Mesothelial cell of epicardium (in vitro differentiated cells): ENCODE data around the gene PDIA5. TPM values are rescaled to one million over a fixed set of nuclear protein-coding genes. Genes with fewer than 3 reads are reported as not detected.

Experiments used
- DNase-seq, 2 experiments: peaks; one replicate each; pipeline ENCODE4 v3.0.0; 2021; ENCODE audit warnings: low spot score in 2 of 2; ENCODE audit not compliant: unreplicated experiment in 2 of 2
- H3K27ac Mint-ChIP-seq: 2 replicates; pipeline ENCODE4 v1.8.0; 2021; ENCODE audit warnings: mixed read lengths
- H3K27me3 Mint-ChIP-seq: 2 replicates; pipeline ENCODE4 v1.8.0; 2021; ENCODE audit warnings: low read depth, mixed read lengths
- H3K36me3 Mint-ChIP-seq: 2 replicates; pipeline ENCODE4 v1.8.0; 2021; ENCODE audit warnings: mixed read lengths
- H3K4me1 Mint-ChIP-seq: 2 replicates; pipeline ENCODE4 v1.8.0; 2021; ENCODE audit warnings: mixed read lengths
- H3K4me3 Mint-ChIP-seq: 2 replicates; pipeline ENCODE4 v1.8.0; 2021; ENCODE audit warnings: mild to moderate bottlenecking, moderate library complexity, mixed read lengths
- H3K9me3 Mint-ChIP-seq: 2 replicates; pipeline ENCODE4 v1.8.0; 2021; ENCODE audit warnings: mixed read lengths
- microRNA-seq: library from miRNA; unstranded; fragments of <30 nt; microRNA quantifications from one replicate; pipeline ENCODE4 v1.2.0, GENCODE V29; 2021; ENCODE audit warnings: inconsistent platforms, mixed read lengths
- total RNA-seq: library from RNA; stranded (reverse); gene quantifications from 3 replicates; pipeline ENCODE4 v1.2.1, GENCODE V29; 2021
- TF ChIP-seq, protein P1 (sequence below): fragments of 200-600 bp; sonication (generic); IDR thresholded peaks from one replicate; pipeline ENCODE4 v1.5.0; 2021; ENCODE audit warnings: antibody characterized with exemption; ENCODE audit not compliant: unreplicated experiment

The PDIA5 gene
- total RNA-seq, 1 donor from 2014 or later: 19.1 TPM

DNA sequence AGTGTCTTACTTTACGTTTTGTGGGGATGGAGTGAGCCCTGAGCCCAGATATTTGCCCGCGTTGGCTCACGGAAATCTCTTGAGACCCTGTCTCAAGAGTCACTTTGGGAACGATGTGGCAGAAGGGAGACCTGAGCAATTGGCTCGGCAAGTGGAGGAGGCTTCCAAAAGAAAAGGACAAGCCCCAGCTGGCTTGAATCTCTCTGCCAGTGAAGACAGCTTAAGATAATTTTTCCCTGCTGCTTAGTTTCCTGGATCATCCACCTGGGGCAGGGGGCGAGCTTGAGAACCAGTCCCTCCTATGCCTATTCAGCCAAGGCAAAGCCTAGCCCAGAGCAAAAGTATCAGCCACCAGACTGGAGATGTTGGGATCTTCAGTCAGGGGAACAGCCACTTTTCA is 135.6 kb downstream of the PDIA5 start:
- H3K36me3 Mint-ChIP-seq: no peaks in the 10 kb centered on the region
- TF ChIP-seq, protein P1, sequence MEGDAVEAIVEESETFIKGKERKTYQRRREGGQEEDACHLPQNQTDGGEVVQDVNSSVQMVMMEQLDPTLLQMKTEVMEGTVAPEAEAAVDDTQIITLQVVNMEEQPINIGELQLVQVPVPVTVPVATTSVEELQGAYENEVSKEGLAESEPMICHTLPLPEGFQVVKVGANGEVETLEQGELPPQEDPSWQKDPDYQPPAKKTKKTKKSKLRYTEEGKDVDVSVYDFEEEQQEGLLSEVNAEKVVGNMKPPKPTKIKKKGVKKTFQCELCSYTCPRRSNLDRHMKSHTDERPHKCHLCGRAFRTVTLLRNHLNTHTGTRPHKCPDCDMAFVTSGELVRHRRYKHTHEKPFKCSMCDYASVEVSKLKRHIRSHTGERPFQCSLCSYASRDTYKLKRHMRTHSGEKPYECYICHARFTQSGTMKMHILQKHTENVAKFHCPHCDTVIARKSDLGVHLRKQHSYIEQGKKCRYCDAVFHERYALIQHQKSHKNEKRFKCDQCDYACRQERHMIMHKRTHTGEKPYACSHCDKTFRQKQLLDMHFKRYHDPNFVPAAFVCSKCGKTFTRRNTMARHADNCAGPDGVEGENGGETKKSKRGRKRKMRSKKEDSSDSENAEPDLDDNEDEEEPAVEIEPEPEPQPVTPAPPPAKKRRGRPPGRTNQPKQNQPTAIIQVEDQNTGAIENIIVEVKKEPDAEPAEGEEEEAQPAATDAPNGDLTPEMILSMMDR: no peak
- H3K4me1 Mint-ChIP-seq: peaks cover 7% of the 10 kb centered on the region
- H3K27ac Mint-ChIP-seq: peak overlapping the region; percentile 99
- DNase-seq: peak in 1 of 2 experiments; percentile 39
- H3K9me3 Mint-ChIP-seq: peaks cover 13% of the 10 kb centered on the region
- H3K27me3 Mint-ChIP-seq: no peaks in the 10 kb centered on the region
- peak overlapping the region; percentile 92 for H3K4me3 Mint-ChIP-seq

Small RNA genes within 50 kb of the gene (microRNA-seq; reads per million reads assigned to microRNA genes)
- gene MIR7110: not detected

Other genes with a start within 250 kb of the PDIA5 start
- gene SEMA5B, start 39.3 kb upstream of the PDIA5 start, total RNA-seq: 0.20 to 0.51 TPM (median 0.27 TPM) in 3 replicates
- gene SEC22A, start 134.9 kb downstream of the PDIA5 start, total RNA-seq: 16.3 to 18.4 TPM (median 17.8 TPM) in 3 replicates